KMS-11 (cell line): ENCODE measurements around the gene OTUD4.

Source experiments
- H2AFZ ChIP-seq: fragments of 200-600 bp; sonication (generic); 2 replicates; pipeline ENCODE4 v1.6.1; 2016; ENCODE audit warnings: antibody characterized with exemption, mixed run types, low read depth
- H3K27ac ChIP-seq: fragments of 200-600 bp; sonication (generic); 2 replicates; pipeline ENCODE4 v1.6.1; 2016; ENCODE audit warnings: mild to moderate bottlenecking, mixed run types
- H3K27me3 ChIP-seq: fragments of 200-600 bp; sonication (generic); 2 replicates; pipeline ENCODE4 v1.6.1; 2017; ENCODE audit warnings: mild to moderate bottlenecking, low read depth, mixed run types, moderate library complexity; ENCODE audit not compliant: insufficient read depth
- H3K36me3 ChIP-seq: fragments of 200-600 bp; sonication (generic); 2 replicates; pipeline ENCODE4 v1.6.1; 2017; ENCODE audit warnings: mild to moderate bottlenecking, mixed run types; ENCODE audit not compliant: insufficient read depth
- H3K4me1 ChIP-seq: fragments of 200-600 bp; sonication (generic); 2 replicates; pipeline ENCODE4 v1.6.1; 2016; ENCODE audit warnings: mild to moderate bottlenecking, low read depth, mixed run types; ENCODE audit not compliant: poor library complexity, severe bottlenecking
- H3K4me2 ChIP-seq: fragments of 200-600 bp; sonication (generic); 2 replicates; pipeline ENCODE4 v1.7.0; 2016; ENCODE audit warnings: mild to moderate bottlenecking, mixed run types
- H3K4me3 ChIP-seq: fragments of 200-600 bp; sonication (generic); IDR thresholded peaks from 2 replicates; pipeline ENCODE4 v1.6.1; 2017; ENCODE audit warnings: low read depth, low read length, mixed read lengths; ENCODE audit not compliant: insufficient read depth
- H3K79me2 ChIP-seq: fragments of 200-600 bp; sonication (generic); 2 replicates; pipeline ENCODE4 v1.6.1; 2016; ENCODE audit warnings: low read depth, mixed run types; ENCODE audit not compliant: insufficient read depth
- H3K9ac ChIP-seq: fragments of 200-600 bp; sonication (generic); 2 replicates; pipeline ENCODE4 v1.6.1; 2016; ENCODE audit warnings: mild to moderate bottlenecking, mixed run types
- H4K20me1 ChIP-seq: fragments of 200-600 bp; sonication (generic); 2 replicates; pipeline ENCODE4 v1.6.1; 2016; ENCODE audit warnings: mild to moderate bottlenecking, mixed run types; ENCODE audit not compliant: insufficient read depth
- CTCF ChIP-seq: fragments of 200-600 bp; sonication (generic); conservative IDR thresholded peaks from 2 replicates; pipeline ENCODE4 v1.6.1; 2017; ENCODE audit warnings: low read depth, mild to moderate bottlenecking, antibody characterized with exemption, low read length, moderate library complexity, mixed read lengths

Gene OTUD4

GRCh38 chr4:145217349-145217748 lies 37.0 kb upstream of the OTUD4 start:
- H3K9ac ChIP-seq = no peak overlapping the region
- no peaks in the 10 kb centered on the region for H4K20me1 ChIP-seq
- no peaks in the 10 kb centered on the region for H3K36me3 ChIP-seq
- H2AFZ ChIP-seq = no peak overlapping the region
- H3K4me3 ChIP-seq = no peak overlapping the region
- no peaks in the 10 kb centered on the region for H3K79me2 ChIP-seq
- peaks cover 7% of the 10 kb centered on the region for H3K4me1 ChIP-seq
- no peak for TF ChIP-seq CTCF
- H3K27me3 ChIP-seq = no peaks in the 10 kb centered on the region
- no peak overlapping the region for H3K4me2 ChIP-seq
- H3K27ac ChIP-seq = no peak overlapping the region

- H2AFZ ChIP-seq = no peak overlapping the region
- no peaks in the 10 kb centered on the region for H3K27me3 ChIP-seq
- H4K20me1 ChIP-seq = no peaks in the 10 kb centered on the region
- H3K36me3 ChIP-seq = no peaks in the 10 kb centered on the region
- no peak overlapping the region for H3K4me2 ChIP-seq
- no peak overlapping the region for H3K9ac ChIP-seq
- H3K4me3 ChIP-seq = no peak overlapping the region
- H3K79me2 ChIP-seq = no peaks in the 10 kb centered on the region
- H3K27ac ChIP-seq = no peak overlapping the region
- TF ChIP-seq CTCF = peak; percentile 70
- peaks cover 3% of the 10 kb centered on the region for H3K4me1 ChIP-seq
Observed at GRCh38 chr4:145216535-145216934, 36.1 kb upstream of the OTUD4 start.

GRCh38 chr4:145213245-145213644 lies 32.9 kb upstream of the OTUD4 start:
- Histone ChIP-seq H3K4me1 (no peaks in the 10 kb centered on the region), H4K20me1 (no peaks in the 10 kb centered on the region), H3K27ac (no peak overlapping the region), H3K27me3 (no peaks in the 10 kb centered on the region), H3K36me3 (no peaks in the 10 kb centered on the region), H3K9ac (no peak overlapping the region), H3K4me3 (no peak overlapping the region), H3K4me2 (no peak overlapping the region), H2AFZ (no peak overlapping the region), H3K79me2 (no peaks in the 10 kb centered on the region)
- no peak for TF ChIP-seq CTCF

GRCh38 chr4:145207934-145208333 lies 27.5 kb upstream of the OTUD4 start:
- no peak overlapping the region for H2AFZ ChIP-seq
- H3K9ac ChIP-seq = no peak overlapping the region
- no peak overlapping the region for H3K27ac ChIP-seq
- H3K4me2 ChIP-seq = no peak overlapping the region
- no peaks in the 10 kb centered on the region for H3K27me3 ChIP-seq
- no peak for TF ChIP-seq CTCF
- H3K4me1 ChIP-seq = no peaks in the 10 kb centered on the region
- H3K36me3 ChIP-seq = no peaks in the 10 kb centered on the region
- H4K20me1 ChIP-seq = no peaks in the 10 kb centered on the region
- no peaks in the 10 kb centered on the region for H3K79me2 ChIP-seq
- no peak overlapping the region for H3K4me3 ChIP-seq
